GM15510 (cell line): ENCODE measurements around the gene GPD2.

Source experiments
- POLR2A ChIP-seq: IDR thresholded peaks from 3 replicates; pipeline ENCODE4 v1.6.1; 2011; ENCODE audit warnings: borderline replicate concordance; ENCODE audit not compliant: insufficient read length; ENCODE audit errors: extremely low read depth

Gene GPD2

GRCh38 chr2:156600196-156600595, 164.0 kb downstream of the GPD2 start:
- TF ChIP-seq POLR2A, result no peak

GRCh38 chr2:156601855-156602551, 165.8 kb downstream of the GPD2 start:
- TF ChIP-seq POLR2A, result no peak

- TF ChIP-seq POLR2A, result no peak
Measured at GRCh38 chr2:156602552-156602933, 166.4 kb downstream of the GPD2 start.

- no peak for TF ChIP-seq POLR2A
Measured at GRCh38 chr2:156615836-156616322, 179.7 kb downstream of the GPD2 start.

- no peak for TF ChIP-seq POLR2A
Measured at GRCh38 chr2:156619021-156619539, 182.9 kb downstream of the GPD2 start.

GRCh38 chr2:156622491-156622890, 186.3 kb downstream of the GPD2 start:
- TF ChIP-seq POLR2A, result no peak

GRCh38 chr2:156625360-156626170, 189.4 kb downstream of the GPD2 start:
- no peak for TF ChIP-seq POLR2A

- TF ChIP-seq POLR2A, result no peak
Measured at GRCh38 chr2:156626931-156627330, 190.8 kb downstream of the GPD2 start.

- no peak for TF ChIP-seq POLR2A
Measured at GRCh38 chr2:156630579-156631337, 194.6 kb downstream of the GPD2 start.

- no peak for TF ChIP-seq POLR2A
Measured at GRCh38 chr2:156635646-156636045, 199.5 kb downstream of the GPD2 start.
